OCI-LY1 (cell line): ENCODE data around the gene ZBTB14.
A peak's percentile ranks its signal among the peaks of the same experiment; 100 is the strongest.

Experiments used
- H2AFZ ChIP-seq: fragments of 200-600 bp; sonication (generic), shearing (Covaris generic); 2 replicates; pipeline ENCODE4 v1.6.0; 2014; ENCODE audit warnings: antibody characterized with exemption, mild to moderate bottlenecking, low read length
- H3F3A ChIP-seq: fragments of 200-600 bp; sonication (generic), shearing (Covaris generic); 2 replicates; pipeline ENCODE4 v1.6.0; 2014; ENCODE audit warnings: mild to moderate bottlenecking, antibody characterized with exemption, low read length, moderate library complexity; ENCODE audit not compliant: insufficient read depth
- H3K27ac ChIP-seq: fragments of 200-600 bp; sonication (generic); 2 replicates; pipeline ENCODE4 v1.5.1; 2014; ENCODE audit warnings: low read length, mixed run types, mild to moderate bottlenecking, low read depth; ENCODE audit not compliant: poor library complexity, severe bottlenecking
- H3K27me3 ChIP-seq: fragments of 200-600 bp; sonication (generic); 2 replicates; pipeline ENCODE4 v1.6.0; 2014; ENCODE audit warnings: antibody characterized with exemption, mild to moderate bottlenecking, low read length, moderate library complexity; ENCODE audit not compliant: insufficient read depth
- H3K36me3 ChIP-seq: fragments of 200-600 bp; sonication (generic); 2 replicates; pipeline ENCODE4 v1.6.1; 2014; ENCODE audit warnings: mild to moderate bottlenecking, antibody characterized with exemption, low read length, moderate library complexity, mixed read lengths; ENCODE audit not compliant: insufficient read depth
- H3K4me1 ChIP-seq: fragments of 200-600 bp; sonication (generic); 2 replicates; pipeline ENCODE4 v1.5.1; 2014; ENCODE audit warnings: mild to moderate bottlenecking, low read length, moderate library complexity; ENCODE audit not compliant: insufficient read depth, severe bottlenecking
- H3K4me2 ChIP-seq: fragments of 200-600 bp; sonication (generic), shearing (Covaris generic); 2 replicates; pipeline ENCODE4 v1.6.1; 2014; ENCODE audit warnings: low read length
- H3K4me3 ChIP-seq: fragments of 200-600 bp; sonication (generic); 2 replicates; pipeline ENCODE4 v1.5.1; 2014; ENCODE audit warnings: low read length, low read depth, mild to moderate bottlenecking, mixed read lengths; ENCODE audit not compliant: poor library complexity, severe bottlenecking
- H3K79me2 ChIP-seq: fragments of 200-600 bp; shearing (Covaris generic); 2 replicates; pipeline ENCODE4 v1.6.1; 2016; ENCODE audit warnings: mixed run types, low read length, mixed read lengths; ENCODE audit not compliant: insufficient read depth
- H3K9ac ChIP-seq: fragments of 200-600 bp; sonication (generic), shearing (Covaris generic); 2 replicates; pipeline ENCODE4 v1.6.1; 2014; ENCODE audit warnings: mild to moderate bottlenecking, low read length, mixed read lengths
- H3K9me2 ChIP-seq: fragments of 200-600 bp; sonication (generic), shearing (Covaris generic); 2 replicates; pipeline ENCODE4 v1.6.1; 2014; ENCODE audit warnings: low read depth, mild to moderate bottlenecking, low read length, mixed read lengths
- H3K9me3 ChIP-seq: fragments of 200-600 bp; shearing (Covaris generic); 2 replicates; pipeline ENCODE4 v1.6.1; 2014; ENCODE audit warnings: low read length, mixed read lengths
- H4K20me1 ChIP-seq: fragments of 200-600 bp; sonication (generic), shearing (Covaris generic); 2 replicates; pipeline ENCODE4 v1.6.0; 2016; ENCODE audit warnings: mild to moderate bottlenecking, low read length; ENCODE audit not compliant: insufficient read depth
- EZH2 ChIP-seq: fragments of 200-600 bp; sonication (generic), shearing (Covaris generic); IDR thresholded peaks from 2 replicates; pipeline ENCODE4 v1.8.0; 2017; ENCODE audit warnings: borderline replicate concordance, mixed run types, mild to moderate bottlenecking, antibody characterized with exemption, low read length, moderate library complexity, mixed read lengths
- TF ChIP-seq, protein P1 (sequence below): fragments of 200-600 bp; sonication (generic), shearing (Covaris generic); IDR thresholded peaks from 2 replicates; pipeline ENCODE4 v1.5.1; 2017; ENCODE audit warnings: mild to moderate bottlenecking, antibody characterized with exemption, low read length, moderate library complexity, mixed read lengths

The ZBTB14 gene

DNA sequence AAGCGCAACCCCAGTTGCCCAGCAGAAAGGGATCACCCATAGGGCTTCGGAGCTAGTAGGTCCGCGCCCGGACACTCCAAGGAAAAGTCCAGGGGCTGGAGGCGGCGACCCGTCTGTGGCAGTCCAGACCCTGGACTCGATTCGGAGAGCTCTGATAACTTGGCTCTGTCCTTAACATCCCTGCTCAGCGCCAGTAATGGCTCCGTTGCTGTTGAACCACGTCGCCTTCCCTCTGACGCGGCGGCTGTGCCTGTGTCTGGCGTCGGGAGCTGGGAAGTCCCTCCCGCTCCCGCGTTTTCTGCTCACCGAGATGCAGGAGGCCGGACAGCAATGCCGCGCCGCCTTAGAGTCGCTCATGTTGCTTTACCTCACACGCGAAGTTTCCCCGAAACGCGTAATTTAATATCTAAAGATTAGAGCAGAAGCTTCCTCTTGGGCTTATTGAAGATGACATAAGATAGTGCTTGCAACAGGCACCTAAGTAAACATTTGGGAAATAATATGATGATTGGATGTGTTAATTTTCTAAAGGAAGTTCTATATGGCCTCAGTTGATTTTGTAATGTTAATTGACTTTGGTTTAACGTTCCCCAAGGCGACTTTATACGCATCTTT is 1.3 kb upstream of the ZBTB14 start:
- no peaks in the 10 kb centered on the region for H3K79me2 ChIP-seq
- H3K4me3 ChIP-seq: peak overlapping the region; percentile 74
- H3K4me1 ChIP-seq: peaks cover 22% of the 10 kb centered on the region
- peaks cover 15% of the 10 kb centered on the region for H3K36me3 ChIP-seq
- H3K4me2 ChIP-seq: peak overlapping the region; percentile 80
- H2AFZ ChIP-seq: peak overlapping the region; percentile 14
- no peak for TF ChIP-seq EZH2
- TF ChIP-seq, protein P1, sequence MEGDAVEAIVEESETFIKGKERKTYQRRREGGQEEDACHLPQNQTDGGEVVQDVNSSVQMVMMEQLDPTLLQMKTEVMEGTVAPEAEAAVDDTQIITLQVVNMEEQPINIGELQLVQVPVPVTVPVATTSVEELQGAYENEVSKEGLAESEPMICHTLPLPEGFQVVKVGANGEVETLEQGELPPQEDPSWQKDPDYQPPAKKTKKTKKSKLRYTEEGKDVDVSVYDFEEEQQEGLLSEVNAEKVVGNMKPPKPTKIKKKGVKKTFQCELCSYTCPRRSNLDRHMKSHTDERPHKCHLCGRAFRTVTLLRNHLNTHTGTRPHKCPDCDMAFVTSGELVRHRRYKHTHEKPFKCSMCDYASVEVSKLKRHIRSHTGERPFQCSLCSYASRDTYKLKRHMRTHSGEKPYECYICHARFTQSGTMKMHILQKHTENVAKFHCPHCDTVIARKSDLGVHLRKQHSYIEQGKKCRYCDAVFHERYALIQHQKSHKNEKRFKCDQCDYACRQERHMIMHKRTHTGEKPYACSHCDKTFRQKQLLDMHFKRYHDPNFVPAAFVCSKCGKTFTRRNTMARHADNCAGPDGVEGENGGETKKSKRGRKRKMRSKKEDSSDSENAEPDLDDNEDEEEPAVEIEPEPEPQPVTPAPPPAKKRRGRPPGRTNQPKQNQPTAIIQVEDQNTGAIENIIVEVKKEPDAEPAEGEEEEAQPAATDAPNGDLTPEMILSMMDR: no peak
- H3K9me2 ChIP-seq: no peaks in the 10 kb centered on the region
- no peaks in the 10 kb centered on the region for H3F3A ChIP-seq
- H3K9me3 ChIP-seq: no peaks in the 10 kb centered on the region
- no peaks in the 10 kb centered on the region for H3K27me3 ChIP-seq
- peak overlapping the region; percentile 72 for H3K9ac ChIP-seq
- H4K20me1 ChIP-seq: no peaks in the 10 kb centered on the region
- peak overlapping the region; percentile 27 for H3K27ac ChIP-seq

- peak overlapping the region; percentile 80 for H3K4me2 ChIP-seq
- peak overlapping the region; percentile 89 for H3K9ac ChIP-seq
- H3K4me3 ChIP-seq: peak overlapping the region; percentile 74
- peaks cover 24% of the 10 kb centered on the region for H3K4me1 ChIP-seq
- TF ChIP-seq EZH2: no peak
- TF ChIP-seq, protein P1: no peak
- H3K9me2 ChIP-seq: no peaks in the 10 kb centered on the region
- H3K36me3 ChIP-seq: peaks cover 21% of the 10 kb centered on the region
- no peaks in the 10 kb centered on the region for H3K79me2 ChIP-seq
- no peaks in the 10 kb centered on the region for H3K9me3 ChIP-seq
- H2AFZ ChIP-seq: peak overlapping the region; percentile 14; the same call in 1 of the 2 replicates
- no peaks in the 10 kb centered on the region for H3K27me3 ChIP-seq
- no peaks in the 10 kb centered on the region for H3F3A ChIP-seq
- H4K20me1 ChIP-seq: no peaks in the 10 kb centered on the region
- H3K27ac ChIP-seq: peak overlapping the region; percentile 82
Measured at GRCh38 chr18:5295981-5296705, 617 bp upstream of the ZBTB14 start.

DNA sequence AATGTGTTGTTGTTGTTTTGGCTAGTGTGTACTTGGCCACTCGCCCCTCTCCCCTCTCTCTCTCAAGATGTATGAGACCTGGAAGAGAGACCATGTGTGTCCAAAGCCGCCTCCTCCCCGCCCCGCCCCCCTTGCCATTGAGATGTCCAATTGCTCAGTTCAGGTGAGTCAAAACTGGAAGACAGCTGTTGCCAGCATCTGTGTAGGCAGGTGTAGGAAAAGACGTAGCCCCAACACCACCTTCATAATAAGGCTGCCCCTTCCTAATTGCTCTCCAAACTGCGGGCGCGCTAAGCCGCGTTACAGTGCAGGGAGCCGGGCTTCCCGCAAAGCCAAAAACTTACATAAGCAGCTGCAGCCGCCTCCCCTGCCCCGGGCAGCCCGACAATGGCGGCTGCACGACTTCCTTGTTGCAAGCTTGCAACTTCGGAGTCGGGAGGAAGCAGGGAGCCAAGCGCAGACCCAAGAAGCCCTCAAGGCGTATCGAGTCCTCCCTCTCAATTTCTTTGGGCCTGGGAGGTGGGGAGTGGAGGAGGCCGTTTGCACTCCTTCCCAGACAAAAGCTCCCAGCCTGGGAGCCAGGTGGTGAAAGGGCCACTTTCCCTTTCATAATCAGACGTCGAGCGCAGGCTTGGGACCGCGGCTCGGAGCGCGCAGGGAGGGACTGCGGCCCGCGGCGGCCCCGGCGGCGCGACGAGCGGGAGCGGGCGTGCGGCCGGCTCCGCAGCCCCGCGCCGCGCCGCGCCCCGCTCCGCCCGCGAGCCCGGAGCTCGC is 882 bp downstream of the ZBTB14 start:
- Histone ChIP-seq H2AFZ (no peak overlapping the region), H3K4me3 (peak overlapping the region; percentile 69), H3K36me3 (peaks cover 34% of the 10 kb centered on the region), H3K9me3 (no peaks in the 10 kb centered on the region), H3K4me2 (peak overlapping the region; percentile 80), H3K27me3 (no peaks in the 10 kb centered on the region), H3K27ac (peak overlapping the region; percentile 87), H3K9me2 (no peaks in the 10 kb centered on the region), H3K4me1 (peaks cover 39% of the 10 kb centered on the region), H4K20me1 (no peaks in the 10 kb centered on the region), H3F3A (no peaks in the 10 kb centered on the region), H3K79me2 (no peaks in the 10 kb centered on the region), H3K9ac (peak overlapping the region; percentile 71)
- no peak for TF ChIP-seq EZH2
- TF ChIP-seq, protein P1: no peak
